ENCODE data around the gene ATG14.
"Not testable (repeated sequence)": the region's sequence is repeated elsewhere in the genome, so short reads cannot be mapped to it uniquely, and the experiment has no call there.

ATG14 gene

GRCh38 chr14:55423969-55424368 is 12.3 kb upstream of the ATG14 start:
- H3K4me3 ChIP-seq (ENCODE audit: low read length), result no peak overlapping the region
- no peak for DNase-seq (ENCODE audit: low read depth)
- TF ChIP-seq, protein P1, sequence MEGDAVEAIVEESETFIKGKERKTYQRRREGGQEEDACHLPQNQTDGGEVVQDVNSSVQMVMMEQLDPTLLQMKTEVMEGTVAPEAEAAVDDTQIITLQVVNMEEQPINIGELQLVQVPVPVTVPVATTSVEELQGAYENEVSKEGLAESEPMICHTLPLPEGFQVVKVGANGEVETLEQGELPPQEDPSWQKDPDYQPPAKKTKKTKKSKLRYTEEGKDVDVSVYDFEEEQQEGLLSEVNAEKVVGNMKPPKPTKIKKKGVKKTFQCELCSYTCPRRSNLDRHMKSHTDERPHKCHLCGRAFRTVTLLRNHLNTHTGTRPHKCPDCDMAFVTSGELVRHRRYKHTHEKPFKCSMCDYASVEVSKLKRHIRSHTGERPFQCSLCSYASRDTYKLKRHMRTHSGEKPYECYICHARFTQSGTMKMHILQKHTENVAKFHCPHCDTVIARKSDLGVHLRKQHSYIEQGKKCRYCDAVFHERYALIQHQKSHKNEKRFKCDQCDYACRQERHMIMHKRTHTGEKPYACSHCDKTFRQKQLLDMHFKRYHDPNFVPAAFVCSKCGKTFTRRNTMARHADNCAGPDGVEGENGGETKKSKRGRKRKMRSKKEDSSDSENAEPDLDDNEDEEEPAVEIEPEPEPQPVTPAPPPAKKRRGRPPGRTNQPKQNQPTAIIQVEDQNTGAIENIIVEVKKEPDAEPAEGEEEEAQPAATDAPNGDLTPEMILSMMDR (IDR thresholded peaks at IDR 0.05; ENCODE audit: insufficient read depth, low read depth, low read length, missing control alignments), result no peak

DNA sequence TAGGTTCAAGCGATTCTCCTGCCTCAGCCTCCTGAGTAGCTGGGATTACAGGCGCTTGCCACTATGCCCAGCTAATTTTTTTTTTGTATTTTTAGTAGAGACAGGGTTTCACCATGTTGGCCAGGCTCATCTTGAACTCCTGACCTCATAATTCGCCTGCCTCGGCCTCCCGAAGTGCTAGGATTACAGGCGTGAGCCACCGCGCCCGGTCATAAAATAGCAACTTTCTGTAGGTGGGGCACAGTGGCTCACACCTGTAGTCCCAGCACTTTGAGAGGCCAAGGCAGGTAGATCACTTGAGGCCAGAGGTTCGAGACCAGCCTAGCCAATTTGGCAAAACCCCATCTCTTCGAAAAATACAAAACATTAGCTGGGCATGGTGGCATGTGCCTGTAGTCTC is 10.7 kb upstream of the ATG14 start:
- DNase-seq (ENCODE audit: low read depth); H3K4me3 ChIP-seq (ENCODE audit: low read length): not testable (repeated sequence)

GRCh38 chr14:55419663-55420062 is 8.0 kb upstream of the ATG14 start:
- H3K4me3 ChIP-seq (ENCODE audit: low read length), result no peak overlapping the region
- no peak for DNase-seq (ENCODE audit: low read depth)
- TF ChIP-seq, protein P1 (IDR thresholded peaks at IDR 0.05; ENCODE audit: insufficient read depth, low read depth, low read length, missing control alignments), result no peak

- no peak overlapping the region for H3K4me3 ChIP-seq (ENCODE audit: low read length)
- TF ChIP-seq, protein P1 (IDR thresholded peaks at IDR 0.05; ENCODE audit: insufficient read depth, low read depth, low read length, missing control alignments), result no peak
These were observed 6.8 kb upstream of the ATG14 start for GRCh38 chr14:55418411-55418810.

DNA sequence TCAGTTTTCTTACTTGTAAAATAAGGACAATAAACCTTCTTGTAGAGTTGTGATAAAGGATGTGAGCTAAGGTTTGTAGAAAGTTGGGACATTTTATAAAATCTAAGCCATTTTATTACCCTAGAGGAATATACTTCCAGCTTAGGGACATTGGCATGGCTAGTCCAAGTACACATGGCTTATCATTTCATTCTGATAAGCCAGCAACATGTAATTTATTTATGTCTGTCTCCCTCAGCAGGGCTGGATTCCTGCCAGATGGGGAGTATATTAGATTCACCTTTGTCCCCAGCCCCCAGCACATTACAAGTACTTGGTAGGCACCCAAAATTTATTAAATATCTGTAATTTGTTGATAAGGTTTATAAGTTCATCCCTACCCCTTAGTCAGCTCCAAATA is 6.3 kb upstream of the ATG14 start:
- TF ChIP-seq, protein P1 (IDR thresholded peaks at IDR 0.05; ENCODE audit: insufficient read depth, low read depth, low read length, missing control alignments), result no peak

More at GRCh38 chr14:55418411-55418810, 6.8 kb upstream of the ATG14 start:
- no peak for DNase-seq (ENCODE audit: low read depth)

DNA sequence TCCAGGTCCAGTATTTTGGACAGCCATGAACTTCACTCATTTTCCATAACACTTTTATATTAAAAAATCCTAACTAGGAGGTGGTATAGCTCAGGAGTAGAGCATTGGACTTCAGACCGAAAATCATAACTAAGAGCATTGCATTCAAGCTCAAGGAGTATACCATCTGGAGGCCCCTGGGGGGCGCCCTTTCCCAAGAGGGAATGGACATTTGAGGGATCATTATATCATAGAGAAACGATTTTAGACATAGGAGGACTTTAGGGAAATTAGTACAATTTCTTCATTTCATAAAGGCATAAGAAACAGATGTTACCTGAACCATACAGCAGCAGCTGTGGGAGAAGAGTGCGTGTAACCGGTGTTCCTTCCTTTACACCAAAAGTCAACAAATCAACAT is 5.2 kb upstream of the ATG14 start:
- no peak overlapping the region for H3K4me3 ChIP-seq (ENCODE audit: low read length)
- DNase-seq (ENCODE audit: low read depth), result peak; percentile 52

More for the DNA sequence above, 6.3 kb upstream of the ATG14 start:
- H3K4me3 ChIP-seq (ENCODE audit: low read length), result no peak overlapping the region
- no peak for DNase-seq (ENCODE audit: low read depth)

DNA sequence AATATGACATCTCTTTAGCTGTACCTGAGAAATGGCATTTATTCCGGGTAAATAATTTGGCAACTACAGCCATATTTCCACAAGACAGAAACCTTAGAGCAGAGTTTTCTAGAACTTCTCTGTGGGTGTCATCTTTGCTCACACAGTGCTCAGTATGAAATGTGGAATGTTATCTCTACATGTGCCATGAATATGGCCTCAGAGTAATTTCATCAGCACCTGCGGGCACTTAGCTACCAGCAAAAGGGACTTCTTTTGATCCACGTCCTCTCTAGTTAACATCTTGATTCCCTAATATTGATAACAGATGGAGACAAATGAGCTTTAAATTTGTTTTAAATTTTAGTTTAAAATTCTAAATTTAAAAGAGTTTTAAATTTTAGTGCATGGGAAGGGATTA is 2.9 kb upstream of the ATG14 start:
- H3K4me3 ChIP-seq (ENCODE audit: low read length), result no peak overlapping the region
- no peak for DNase-seq (ENCODE audit: low read depth)
- TF ChIP-seq, protein P1 (IDR thresholded peaks at IDR 0.05; ENCODE audit: insufficient read depth, low read depth, low read length, missing control alignments), result no peak

More for the DNA sequence above, 5.2 kb upstream of the ATG14 start:
- TF ChIP-seq, protein P1 (IDR thresholded peaks at IDR 0.05; ENCODE audit: insufficient read depth, low read depth, low read length, missing control alignments), result peak; percentile 64
